ENCODE measurements around the gene RABEPK. TPM values are rescaled to one million over a fixed set of nuclear protein-coding genes. Genes with fewer than 3 reads are reported as not detected.
"Not testable (repeated sequence)": the region's sequence is repeated elsewhere in the genome, so short reads cannot be mapped to it uniquely, and the experiment has no call there.

Gene RABEPK
- total RNA-seq: 11.7 TPM

- DNase-seq: peak; percentile 97
Measured at GRCh38 chr9:125200216-125201047, at the start of gene RABEPK. RABEPK (plus strand) TSS chr9:125200542; CDS start chr9:125203014, 2,472 bp downstream.

- no peak for DNase-seq
Measured at GRCh38 chr9:125151730-125152129, 48.6 kb upstream of the RABEPK start.

- DNase-seq: no peak
Measured at GRCh38 chr9:125153712-125154367, 46.5 kb upstream of the RABEPK start.

GRCh38 chr9:125156551-125156950 lies 43.8 kb upstream of the RABEPK start:
- DNase-seq: no peak

- no peak for DNase-seq
Measured at GRCh38 chr9:125160750-125161149, 39.6 kb upstream of the RABEPK start.

- DNase-seq: no peak
Measured at GRCh38 chr9:125161284-125161918, 38.9 kb upstream of the RABEPK start.

- not testable (repeated sequence) for DNase-seq
Measured at GRCh38 chr9:125162891-125163290, 37.5 kb upstream of the RABEPK start.

- DNase-seq: no peak
Measured at GRCh38 chr9:125166762-125167161, 33.6 kb upstream of the RABEPK start.

GRCh38 chr9:125169895-125170294 lies 30.4 kb upstream of the RABEPK start:
- DNase-seq: no peak

- peak; percentile 19 for DNase-seq
Measured at GRCh38 chr9:125172031-125172755, 28.1 kb upstream of the RABEPK start.

- DNase-seq: peak; percentile 72
Measured at GRCh38 chr9:125176636-125177035, 23.7 kb upstream of the RABEPK start.

GRCh38 chr9:125177888-125178287 lies 22.5 kb upstream of the RABEPK start:
- DNase-seq: no peak

GRCh38 chr9:125179776-125180175 lies 20.6 kb upstream of the RABEPK start:
- DNase-seq: not testable (repeated sequence)

- no peak for DNase-seq
Measured at GRCh38 chr9:125180876-125181275, 19.5 kb upstream of the RABEPK start.

GRCh38 chr9:125181756-125182155 lies 18.6 kb upstream of the RABEPK start:
- not testable (repeated sequence) for DNase-seq

- no peak for DNase-seq
Measured at GRCh38 chr9:125183054-125183453, 17.3 kb upstream of the RABEPK start.

- DNase-seq: no peak
Measured at GRCh38 chr9:125183561-125183960, 16.8 kb upstream of the RABEPK start.

GRCh38 chr9:125189011-125189360 lies 11.4 kb upstream of the RABEPK start:
- peak; percentile 16 for DNase-seq

GRCh38 chr9:125189361-125190289 lies 10.7 kb upstream of the RABEPK start, which contains the start of gene PPP6C:
PPP6C (minus strand) TSS chr9:125189803; CDS start chr9:125189718, 85 bp downstream.
- DNase-seq: peak; percentile 99

GRCh38 chr9:125190361-125190801 lies 10.0 kb upstream of the RABEPK start:
- no peak for DNase-seq

GRCh38 chr9:125194466-125194865 lies 5.9 kb upstream of the RABEPK start:
- DNase-seq: not testable (repeated sequence)
